DMS53 treated with DMSO at 0.1 percent for 48 hours (cell line): Measurements from ENCODE around the gene GRAMD1A.
A peak's percentile ranks its signal among the peaks of the same experiment; 100 is the strongest.
"Not testable (repeated sequence)": the region's sequence is repeated elsewhere in the genome, so short reads cannot be mapped to it uniquely, and the experiment has no call there.

Source experiments
- DNase-seq: peaks from one replicate; lab custom pipeline; 2025; ENCODE audit not compliant: unreplicated experiment; lab: John Stamatoyannopoulos, UW

The GRAMD1A gene

DNA sequence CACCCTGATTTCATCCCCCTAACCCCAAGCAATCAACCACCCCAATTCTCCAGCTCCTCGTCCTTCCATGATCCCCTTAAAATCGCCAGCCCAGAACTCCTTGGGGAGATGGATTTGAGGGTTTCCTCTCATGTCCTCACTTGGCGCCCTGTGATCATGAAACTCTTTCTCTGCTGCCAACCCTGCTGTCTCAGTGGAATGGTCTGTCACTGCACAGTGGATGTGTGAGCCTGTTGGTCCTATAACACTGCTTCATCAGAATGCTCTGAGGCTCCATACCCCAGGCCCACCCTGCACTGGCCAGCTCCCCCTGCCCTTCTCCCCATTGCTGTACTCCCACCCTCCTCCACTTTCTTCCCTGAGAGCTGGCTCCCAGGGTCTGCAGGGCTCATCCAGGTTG is 23.5 kb upstream of the GRAMD1A start:
- DNase-seq: no peak

DNA sequence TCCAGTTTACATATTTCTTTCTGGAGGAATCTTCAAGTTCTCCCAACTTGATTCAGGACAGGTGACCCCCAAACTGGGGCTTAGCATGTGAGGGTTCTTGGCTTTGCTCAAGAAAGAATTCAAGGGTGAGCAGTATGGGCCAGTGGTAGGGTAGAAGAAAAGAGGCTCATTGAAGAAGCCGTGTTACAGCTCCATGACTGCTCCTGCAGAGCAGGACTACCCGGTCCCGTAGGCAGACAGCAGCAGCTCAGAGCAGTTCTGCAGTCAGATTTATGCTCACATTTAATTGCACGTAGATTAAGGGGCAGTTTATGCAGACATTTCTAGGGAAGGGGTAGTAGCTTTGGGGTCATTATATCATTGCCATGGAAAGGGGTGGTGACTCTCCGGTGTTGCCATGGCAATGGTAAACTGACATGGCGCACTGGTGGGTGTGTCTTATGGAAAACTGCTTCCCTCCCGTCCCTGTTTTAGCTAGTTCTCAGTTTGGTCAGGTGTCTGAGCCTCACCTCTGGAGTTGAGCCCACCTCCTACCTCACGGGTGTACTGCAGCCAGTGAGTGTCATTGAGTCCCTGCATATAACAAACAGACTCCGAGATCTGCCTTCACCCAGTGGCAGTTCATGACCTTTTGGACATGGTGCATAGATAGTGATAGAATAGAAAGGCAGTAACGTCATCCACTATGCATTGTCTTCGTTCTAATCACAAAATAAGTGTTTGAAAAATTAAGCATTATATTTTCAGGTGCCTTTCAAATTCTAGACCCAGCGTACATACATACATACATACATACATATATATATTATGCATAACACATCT is 20.1 kb upstream of the GRAMD1A start:
- no peak for DNase-seq

- DNase-seq: no peak
These were observed 17.8 kb upstream of the GRAMD1A start for GRCh38 chr19:34982275-34982674.

DNA sequence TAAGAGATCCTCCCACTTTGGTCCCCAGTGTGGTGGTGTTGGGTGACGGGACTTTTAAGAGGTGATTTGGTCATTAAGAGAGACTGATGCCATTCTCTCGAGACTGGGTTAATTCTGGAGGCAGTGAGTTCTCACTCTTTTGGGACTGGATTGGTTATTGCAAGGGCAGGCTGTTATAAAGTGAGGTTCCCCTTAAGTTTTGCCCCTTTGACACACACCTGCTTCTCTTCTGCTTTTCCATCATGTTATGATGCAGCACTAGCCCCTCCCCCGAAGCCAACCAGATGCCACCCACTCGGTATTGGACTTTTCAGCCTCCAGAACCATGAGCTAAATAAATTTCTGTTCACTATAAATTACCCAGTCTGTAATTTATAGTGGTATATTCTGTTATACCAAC is 16.3 kb upstream of the GRAMD1A start:
- no peak for DNase-seq

- no peak for DNase-seq
These were observed 15.8 kb upstream of the GRAMD1A start for GRCh38 chr19:34984287-34984686.

DNA sequence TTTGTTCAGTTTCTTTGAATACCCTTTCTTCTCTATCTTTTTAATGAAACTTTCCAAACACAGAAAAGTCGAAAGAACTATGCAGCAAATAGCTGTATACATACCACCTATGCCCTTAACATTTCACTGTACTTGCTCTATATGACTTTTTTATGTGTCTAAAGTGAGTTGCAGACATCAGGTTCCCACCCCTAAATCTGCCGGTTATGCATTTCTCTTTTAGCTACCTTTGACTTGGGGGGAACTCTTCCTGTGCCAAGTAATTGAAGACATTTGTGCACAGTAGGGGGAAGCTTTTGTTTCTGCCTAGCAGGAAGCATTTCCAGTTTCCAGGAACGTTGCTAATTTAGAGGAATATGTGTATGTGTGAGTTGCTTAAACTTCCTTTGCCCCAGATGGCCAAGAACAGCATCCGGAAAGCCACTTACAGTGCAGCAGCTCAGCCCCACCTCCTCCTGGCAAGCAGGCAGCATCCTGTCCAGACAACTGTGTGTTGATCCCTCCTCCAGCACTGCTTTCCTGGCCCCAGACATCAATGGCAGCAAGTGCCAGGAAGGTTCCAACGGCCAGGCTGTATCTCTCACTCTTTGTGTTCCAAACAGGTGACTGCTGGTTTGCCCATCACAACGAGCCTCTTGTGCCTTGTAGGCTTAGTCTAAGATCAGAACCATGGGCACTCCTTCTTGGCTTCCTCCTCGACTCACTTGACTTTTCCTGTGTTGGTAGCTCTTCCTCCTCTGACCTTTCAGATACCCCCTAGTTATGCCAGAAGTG is 14.7 kb upstream of the GRAMD1A start:
- peak; percentile 19 for DNase-seq

DNA sequence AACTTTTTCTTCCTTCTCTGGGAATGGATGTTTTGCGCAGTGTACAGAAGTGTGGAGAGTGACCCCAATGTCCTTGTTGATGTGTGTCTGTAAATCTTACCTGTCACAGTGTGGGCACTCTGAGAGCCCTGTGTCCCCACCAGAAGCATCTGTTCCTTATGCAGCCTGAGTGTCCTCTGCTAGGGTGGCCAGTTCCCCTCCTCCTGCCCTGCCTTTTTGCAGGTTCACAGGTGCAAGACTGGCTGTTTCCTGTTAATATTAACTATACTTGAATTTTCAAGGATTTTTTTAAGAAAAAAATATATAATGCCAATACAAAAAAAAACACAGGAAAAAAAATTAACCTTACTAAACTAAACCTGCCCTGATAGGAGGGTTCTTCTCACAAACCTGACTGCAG is 12.0 kb upstream of the GRAMD1A start:
- DNase-seq: no peak

- no peak for DNase-seq
These were observed 10.8 kb upstream of the GRAMD1A start for GRCh38 chr19:34989298-34989697.

- DNase-seq: no peak
These were observed 9.4 kb upstream of the GRAMD1A start for GRCh38 chr19:34990578-34991192.

DNA sequence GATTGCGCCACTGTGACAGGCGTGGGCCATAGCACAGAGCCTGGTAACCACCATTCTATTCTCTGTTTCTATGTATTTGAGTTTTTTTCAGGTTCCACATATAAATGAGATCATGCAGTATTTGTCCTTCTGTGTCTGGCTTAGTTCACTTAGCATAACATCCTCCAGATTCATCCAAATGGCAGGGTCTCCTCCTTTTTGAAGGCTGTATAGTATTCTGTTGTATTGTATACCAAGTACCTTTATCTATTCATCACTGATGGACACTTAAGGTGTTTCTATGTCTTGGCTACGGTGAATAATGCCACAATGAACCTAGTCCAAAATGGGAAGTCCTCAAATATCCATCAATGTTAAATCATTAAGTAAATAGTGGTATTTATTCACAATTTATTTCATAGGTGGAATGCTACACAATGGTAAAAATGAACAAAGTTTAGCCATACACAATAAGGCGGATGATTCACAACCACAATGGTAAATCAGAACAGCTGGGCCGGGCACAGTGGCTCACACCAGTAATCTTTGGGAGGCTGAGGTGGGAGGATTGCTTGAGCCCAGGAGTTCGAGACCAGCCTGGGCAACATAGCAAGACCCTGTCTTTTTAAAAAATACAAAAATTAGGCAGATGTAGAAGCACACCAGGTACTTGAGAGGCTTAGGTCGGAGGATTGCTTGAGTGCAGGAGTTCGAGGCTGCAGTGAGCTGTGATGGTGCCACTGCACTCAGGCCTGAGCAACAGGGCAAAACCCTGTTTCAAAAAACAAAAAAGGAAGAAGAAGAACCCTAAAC is 8.4 kb upstream of the GRAMD1A start:
- no peak for DNase-seq

DNA sequence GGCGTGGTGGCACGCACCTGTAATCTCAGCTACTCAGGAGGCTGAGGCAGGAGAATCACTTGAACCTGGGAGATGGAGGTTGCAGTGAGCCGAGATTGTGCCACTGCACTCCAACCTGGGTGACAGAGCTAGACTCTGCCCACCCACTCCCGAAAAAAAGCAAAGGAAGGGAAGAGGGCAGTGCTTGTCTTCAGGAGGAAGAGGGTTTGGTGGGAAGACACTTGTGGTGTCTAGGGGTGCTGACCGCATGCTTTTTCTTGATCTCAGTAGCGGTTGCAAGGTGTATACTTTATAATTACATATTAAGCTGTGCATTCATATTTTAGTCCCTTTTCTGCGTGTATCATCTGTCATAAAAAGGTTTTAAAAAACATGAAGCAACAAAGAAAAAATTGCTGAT is 7.5 kb upstream of the GRAMD1A start:
- DNase-seq: not testable (repeated sequence)

DNA sequence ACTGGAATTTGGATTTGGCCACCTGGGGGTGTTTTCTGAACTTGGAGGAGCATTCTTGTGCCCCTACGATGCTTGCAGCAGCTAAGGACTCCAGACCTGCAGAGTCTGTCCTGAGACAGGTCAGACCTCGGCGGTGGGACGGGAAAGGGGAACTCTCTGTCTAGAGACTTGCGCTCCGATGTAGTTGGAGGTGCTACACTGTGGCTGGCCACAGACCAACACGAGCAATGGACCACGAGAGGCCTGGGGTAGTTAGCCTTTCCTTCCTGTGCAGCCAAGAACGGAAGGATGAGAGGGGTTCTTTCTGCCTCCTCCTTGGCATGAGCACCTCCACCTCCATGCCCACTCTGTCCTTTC is 5.9 kb upstream of the GRAMD1A start:
- no peak for DNase-seq

DNA sequence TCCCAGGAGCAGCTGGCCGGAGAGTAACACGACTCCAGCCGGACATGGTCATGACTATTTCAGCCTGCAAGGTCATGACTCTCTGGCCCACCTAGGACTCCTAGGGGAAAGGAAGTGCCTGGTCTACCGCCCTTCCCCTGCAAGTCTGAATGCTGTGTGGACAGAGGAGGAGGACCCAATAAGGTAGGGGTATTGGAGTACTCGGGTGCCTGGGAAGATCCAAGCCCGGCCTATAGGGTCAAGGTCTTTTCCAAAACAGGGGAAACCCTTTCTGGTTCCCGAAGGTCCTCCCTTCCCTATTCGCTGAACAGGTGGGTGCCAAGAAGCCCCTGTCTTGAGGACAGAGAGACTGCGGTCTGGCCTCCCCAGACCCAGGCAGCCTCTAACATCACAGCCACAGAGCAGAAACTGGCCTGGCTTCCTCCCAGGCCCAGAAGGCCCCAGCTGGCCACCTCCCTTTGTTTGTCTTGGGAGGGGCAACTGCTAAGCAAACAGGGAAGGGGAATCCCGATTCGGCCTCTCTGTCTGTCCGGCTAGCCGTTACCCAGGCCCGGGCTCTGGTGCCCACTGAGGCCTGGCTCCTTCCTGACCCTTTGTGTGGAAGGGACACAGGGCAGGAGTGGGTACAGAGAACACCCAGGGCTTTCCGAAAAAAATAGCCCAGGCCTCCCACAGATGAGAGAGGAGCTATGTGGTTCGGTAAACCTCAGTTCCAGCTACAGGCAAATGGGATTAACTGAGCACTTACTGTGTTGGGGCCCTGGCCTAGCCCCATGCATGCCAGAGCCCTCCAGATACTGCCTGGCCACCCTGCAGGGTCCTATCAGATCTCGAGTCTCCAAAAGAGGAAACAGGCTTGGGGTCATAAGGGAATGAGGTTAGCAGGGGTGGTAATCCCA is 5.2 kb upstream of the GRAMD1A start:
- peak; percentile 93 for DNase-seq

- no peak for DNase-seq
These were observed 4.6 kb upstream of the GRAMD1A start for GRCh38 chr19:34995551-34995950.

- no peak for DNase-seq
These were observed 3.0 kb upstream of the GRAMD1A start for GRCh38 chr19:34997071-34997617.

DNA sequence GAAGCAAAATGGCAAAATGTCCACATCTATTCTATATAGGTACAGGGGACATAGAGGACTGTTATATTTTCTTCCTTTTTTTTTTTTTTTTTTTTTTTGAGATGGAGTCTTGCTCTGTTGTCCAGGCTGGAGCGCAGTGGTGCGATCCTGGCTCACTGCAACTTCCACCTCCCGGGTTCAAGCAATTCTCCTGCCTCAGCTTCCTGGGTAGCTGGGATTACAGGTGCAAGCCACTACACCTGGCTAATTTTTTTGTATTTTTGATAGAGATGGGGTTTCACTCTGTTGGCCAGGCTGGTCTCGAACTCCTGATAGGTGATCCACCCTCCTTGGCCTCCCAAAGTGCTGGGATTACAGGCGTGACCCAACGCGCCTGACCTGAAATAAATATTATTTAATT is 1.9 kb upstream of the GRAMD1A start:
- DNase-seq: not testable (repeated sequence)

DNA sequence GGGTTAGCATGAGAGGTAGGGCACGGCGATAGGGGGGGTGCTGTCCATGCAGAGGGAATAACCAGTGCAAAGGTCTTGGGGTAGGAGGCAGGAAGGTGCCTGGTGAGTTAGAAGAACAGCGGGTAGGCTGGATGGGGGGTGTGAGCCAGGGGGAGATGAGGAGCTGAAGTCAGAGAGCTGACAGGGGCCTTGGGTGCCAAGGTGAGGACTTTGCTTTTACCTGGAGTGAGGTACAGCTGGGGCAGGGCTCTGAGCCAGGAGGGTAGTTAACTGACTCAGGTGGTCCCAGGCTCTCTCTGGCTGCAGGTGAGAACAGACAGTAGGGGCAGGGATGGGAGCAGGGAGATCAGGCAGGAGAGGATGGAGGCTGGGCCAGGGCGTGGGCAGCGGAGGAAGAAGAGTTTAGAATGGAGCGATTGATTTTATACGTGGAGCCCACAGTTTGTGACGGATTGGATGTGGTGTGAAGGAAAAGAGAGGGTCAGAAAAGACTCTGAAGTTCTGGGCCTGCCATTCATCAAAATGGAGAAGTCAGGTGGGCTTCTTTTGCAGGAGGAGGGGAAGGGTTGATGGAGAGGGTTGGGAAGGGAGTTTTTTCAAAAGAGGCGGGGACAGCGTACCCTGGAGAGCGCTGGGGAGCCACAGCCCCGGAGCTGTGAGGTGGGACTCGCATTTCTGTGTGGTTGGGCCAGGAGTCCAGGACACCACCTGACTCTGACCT is 1.2 kb upstream of the GRAMD1A start:
- no peak for DNase-seq

- DNase-seq: no peak
These were observed 169 bp downstream of the GRAMD1A start for GRCh38 chr19:35000338-35000646.
